Thyroid gland (tissue), 4 donors: ENCODE results near the gene SKIC2. TPM values are rescaled to one million over a fixed set of nuclear protein-coding genes. Genes with fewer than 3 reads are reported as not detected.
"Not testable (repeated sequence)": the region's sequence is repeated elsewhere in the genome, so short reads cannot be mapped to it uniquely, and the experiment has no call there.

Source experiments
- DNase-seq, 2 donors: peaks; one replicate each; pipeline ENCODE4 v3.0.0-alpha.2; 2019
- H3K27ac ChIP-seq, 3 donors: fragments of 200-600 bp; sonication (generic); 1 replicate in 2 of 3; 2 replicates in 1 of 3; pipeline ENCODE4 v1.5.1; 2016 to 2019; ENCODE audit warnings: mild to moderate bottlenecking in 1 of 3, moderate library complexity in 1 of 3
- H3K27me3 ChIP-seq: fragments of 200-600 bp; sonication (generic); one replicate; pipeline ENCODE4 v1.5.1; 2019
- H3K36me3 ChIP-seq, 2 donors: fragments of 200-600 bp; sonication (generic); one replicate each; pipeline ENCODE4 v1.5.1; 2016 to 2019
- H3K4me1 ChIP-seq, 2 donors: fragments of 200-600 bp; sonication (generic); one replicate each; pipeline ENCODE4 v1.5.1; 2017 to 2019
- H3K4me3 ChIP-seq, 3 donors: fragments of 200-600 bp; sonication (generic); replicated peaks in 1 of 3; 1 replicate in 2 of 3; 2 replicates in 1 of 3; pipeline ENCODE4 v1.5.1; 2016; ENCODE audit warnings: mild to moderate bottlenecking in 1 of 3
- H3K9me3 ChIP-seq: fragments of 200-600 bp; sonication (generic); one replicate; pipeline ENCODE4 v1.5.1; 2017
- WGBS, 2 donors: methylation state at CpG; one replicate each; pipeline ENCODE4 v1.1.5; 2017; 5-methylcytosine and 5-hydroxymethylcytosine counted together
- intact Hi-C: fragments of 100-400 bp; cut with DNase I; formaldehyde crosslinking; loops from one replicate; pipeline ENCODE4 v1.15.1; 2023
- total RNA-seq, 4 donors: library from RNA; depleted of rRNA; stranded (reverse); fragments of >200 nt; gene quantifications; one replicate each; pipeline ENCODE4 v1.2.3, GENCODE V29; 2016

SKIC2 gene
- total RNA-seq, 4 donors from 2014 or later: 35.1 to 47.1 (median 39.4) TPM

DNA sequence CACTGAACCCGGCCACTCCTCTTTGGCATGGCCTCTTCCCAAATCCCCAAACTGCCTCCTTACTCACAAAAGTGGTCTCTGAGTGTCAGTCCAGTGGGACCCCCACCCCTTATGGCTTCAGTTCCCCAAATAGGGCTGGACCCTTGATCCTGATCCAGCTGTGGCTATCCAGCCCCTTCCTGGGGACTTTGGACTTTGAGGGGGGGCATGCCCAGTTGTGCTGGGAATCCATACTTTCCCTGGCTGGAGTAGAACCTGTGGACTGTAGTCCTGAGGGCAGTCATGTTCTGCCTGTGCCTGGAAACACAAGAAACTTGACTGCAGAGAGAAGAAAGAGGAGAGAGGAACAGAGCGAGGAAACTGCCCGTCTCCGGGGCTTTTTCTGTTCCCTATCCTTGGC, 45.4 kb downstream of the SKIC2 start:
- H3K36me3 ChIP-seq, H3K4me1 ChIP-seq, H3K27ac ChIP-seq, H3K27me3 ChIP-seq, H3K4me3 ChIP-seq, H3K9me3 ChIP-seq, intact Hi-C loops, DNase-seq: not testable (repeated sequence)
- WGBS, 2 donors: 95 to 100% methylated on average over 3 to 4 of the region's 4 CpGs

DNA sequence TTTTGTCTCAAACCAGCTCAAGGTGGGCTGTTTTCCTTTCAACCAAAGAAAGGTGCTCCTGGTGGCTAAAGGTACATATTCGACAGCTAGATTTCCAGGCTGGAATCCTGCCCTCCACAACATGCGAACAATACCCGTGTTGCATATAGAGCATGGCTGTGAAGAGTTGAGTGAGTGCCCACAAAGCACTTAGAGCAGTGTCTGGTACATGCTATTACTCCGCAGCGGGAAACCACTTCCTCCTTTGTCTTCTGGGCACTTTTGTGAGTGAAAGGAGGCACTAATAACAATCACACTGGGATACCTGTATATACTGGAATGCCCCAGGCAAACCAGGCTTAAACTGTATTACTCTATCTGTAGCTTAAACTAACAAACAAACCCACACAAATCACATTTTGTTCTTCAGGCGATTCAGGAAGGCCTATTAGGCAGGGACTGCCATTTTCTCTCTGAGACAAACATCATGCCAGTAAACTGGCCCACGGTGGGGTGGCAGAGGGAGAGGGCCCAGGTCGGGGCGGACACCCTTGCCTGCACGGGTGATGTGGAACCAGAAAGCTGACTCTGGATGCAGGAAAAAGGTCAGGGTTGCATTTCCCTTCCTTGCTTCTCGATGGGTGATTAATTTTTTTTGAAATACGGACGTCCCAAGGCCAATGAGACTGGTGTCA, 46.0 kb downstream of the SKIC2 start:
- 69 to 76% methylated on average over 8 to 9 of the region's 13 CpGs for WGBS, 2 donors
- H3K4me1 ChIP-seq, intact Hi-C loops, H3K4me3 ChIP-seq, H3K36me3 ChIP-seq, H3K27ac ChIP-seq, H3K9me3 ChIP-seq, H3K27me3 ChIP-seq, DNase-seq: not testable (repeated sequence)

DNA sequence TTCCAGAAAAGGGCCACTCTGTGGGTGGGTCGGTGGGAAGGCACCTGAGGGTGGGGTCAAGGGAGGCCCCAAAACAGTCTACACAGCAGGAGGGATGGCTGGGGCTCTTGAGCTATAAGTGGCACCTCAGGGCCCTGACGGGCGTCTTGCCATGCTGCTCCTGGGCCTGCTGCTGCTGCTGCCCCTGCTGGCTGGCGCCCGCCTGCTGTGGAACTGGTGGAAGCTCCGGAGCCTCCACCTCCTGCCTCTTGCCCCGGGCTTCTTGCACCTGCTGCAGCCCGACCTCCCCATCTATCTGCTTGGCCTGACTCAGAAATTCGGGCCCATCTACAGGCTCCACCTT, 46.5 kb downstream of the SKIC2 start:
- H3K9me3 ChIP-seq, intact Hi-C loops, H3K27me3 ChIP-seq, H3K4me3 ChIP-seq, H3K4me1 ChIP-seq, H3K27ac ChIP-seq, H3K36me3 ChIP-seq: not testable (repeated sequence)
- WGBS, 2 donors: 30 to 60% methylated on average over 3 of the region's 9 CpGs
- DNase-seq: peak; percentile 21 to 62

GRCh38 chr6:32005991-32006529, 47.1 kb downstream of the SKIC2 start:
- H3K9me3 ChIP-seq, intact Hi-C loops, DNase-seq, H3K4me1 ChIP-seq, H3K4me3 ChIP-seq, H3K27ac ChIP-seq, H3K36me3 ChIP-seq, H3K27me3 ChIP-seq: not testable (repeated sequence)
- WGBS, 2 donors: 90 to 96% methylated on average over 4 to 8 of the region's 8 CpGs

DNA sequence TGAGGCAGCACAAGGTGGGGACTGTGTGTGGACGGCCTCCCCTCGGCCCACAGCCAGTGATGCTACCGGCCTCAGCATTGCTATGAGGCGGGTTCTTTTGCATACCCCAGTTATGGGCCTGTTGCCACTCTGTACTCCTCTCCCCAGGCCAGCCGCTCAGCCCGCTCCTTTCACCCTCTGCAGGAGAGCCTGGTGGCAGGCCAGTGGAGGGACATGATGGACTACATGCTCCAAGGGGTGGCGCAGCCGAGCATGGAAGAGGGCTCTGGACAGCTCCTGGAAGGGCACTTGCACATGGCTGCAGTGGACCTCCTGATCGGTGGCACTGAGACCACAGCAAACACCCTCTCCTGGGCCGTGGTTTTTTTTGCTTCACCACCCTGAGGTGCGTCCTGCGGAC, 48.1 kb downstream of the SKIC2 start:
- WGBS, 2 donors: 80 to 89% methylated on average over 4 to 5 of the region's 12 CpGs
- H3K27ac ChIP-seq, DNase-seq, intact Hi-C loops, H3K9me3 ChIP-seq, H3K4me1 ChIP-seq, H3K27me3 ChIP-seq, H3K36me3 ChIP-seq, H3K4me3 ChIP-seq: not testable (repeated sequence)

- no CpG with 5 or more reads among the region's 24 CpGs for WGBS, 2 donors
- H3K36me3 ChIP-seq, H3K27ac ChIP-seq, DNase-seq, H3K4me3 ChIP-seq, H3K9me3 ChIP-seq, H3K27me3 ChIP-seq, H3K4me1 ChIP-seq, intact Hi-C loops: not testable (repeated sequence)
Measured at GRCh38 chr6:32008037-32008436, 49.1 kb downstream of the SKIC2 start.

GRCh38 chr6:32008616-32009015, 49.6 kb downstream of the SKIC2 start:
- H3K27me3 ChIP-seq, DNase-seq, H3K36me3 ChIP-seq, intact Hi-C loops, H3K9me3 ChIP-seq, H3K4me3 ChIP-seq, H3K27ac ChIP-seq, H3K4me1 ChIP-seq: not testable (repeated sequence)
- WGBS, 2 donors: 47% methylated on average over 5 of the region's 12 CpGs; no CpG with 5 or more reads in 1 of the 2 donors

DNA sequence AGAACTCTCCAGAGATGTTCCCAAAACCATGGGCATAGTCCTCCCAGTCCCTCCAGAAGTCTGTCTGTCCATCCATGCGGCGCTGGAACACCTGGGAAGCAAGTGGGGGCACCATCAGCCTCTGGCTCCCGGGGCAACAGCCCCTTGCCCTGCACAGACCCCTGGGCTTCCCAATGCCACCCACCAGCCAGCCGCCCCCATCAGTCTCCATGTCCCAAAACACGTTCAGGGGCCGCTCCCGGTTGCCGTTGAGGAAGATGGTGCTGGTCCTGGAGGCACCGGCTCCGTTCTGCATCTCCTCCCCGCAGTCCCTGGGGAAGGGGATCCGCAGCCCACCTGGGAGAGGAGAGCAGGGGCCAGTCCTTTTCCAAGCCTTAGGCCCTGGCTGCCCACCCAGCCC, 50.6 kb downstream of the SKIC2 start:
- H3K4me1 ChIP-seq, intact Hi-C loops, H3K4me3 ChIP-seq, H3K27ac ChIP-seq, H3K27me3 ChIP-seq, H3K9me3 ChIP-seq, DNase-seq, H3K36me3 ChIP-seq: not testable (repeated sequence)
- 95% methylated on average over 4 of the region's 12 CpGs; no CpG with 5 or more reads in 1 of the 2 donors for WGBS, 2 donors

DNA sequence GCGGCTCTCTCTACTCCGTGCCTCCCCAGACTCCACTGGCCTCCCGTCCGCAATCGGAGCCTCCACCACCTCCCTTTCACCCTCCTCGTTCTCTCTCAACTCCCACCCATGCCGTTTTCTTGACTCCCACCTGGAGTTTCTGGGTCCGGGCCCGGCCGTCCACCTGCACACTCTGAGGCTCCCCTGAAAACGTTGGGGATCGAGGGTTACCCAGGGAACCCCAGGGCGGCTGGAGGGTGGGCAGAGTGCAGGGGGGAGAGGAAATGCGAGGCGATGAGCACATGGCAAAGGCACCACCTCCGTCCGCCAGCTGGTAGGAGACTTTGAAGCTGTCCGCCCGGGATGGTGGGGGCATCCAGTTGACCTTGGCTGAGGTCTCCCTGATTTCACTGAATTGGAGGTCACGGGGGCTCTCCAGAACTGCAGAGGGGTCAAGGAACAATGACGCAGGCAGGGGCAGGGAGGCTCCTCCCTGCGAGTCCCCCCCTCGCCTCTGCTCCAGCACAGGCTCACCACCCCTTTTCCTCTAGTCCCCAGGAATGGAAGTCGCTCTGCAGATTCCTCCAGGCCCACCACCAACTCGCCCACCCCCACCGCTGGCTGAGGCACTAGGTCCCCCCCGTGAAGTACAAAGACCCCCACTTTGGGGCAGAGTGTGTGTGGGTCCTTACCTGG, 52.0 kb downstream of the SKIC2 start:
- H3K4me3 ChIP-seq, H3K27ac ChIP-seq, intact Hi-C loops, DNase-seq, H3K9me3 ChIP-seq, H3K4me1 ChIP-seq, H3K27me3 ChIP-seq, H3K36me3 ChIP-seq: not testable (repeated sequence)
- 72 to 78% methylated on average over 12 to 15 of the region's 27 CpGs for WGBS, 2 donors

- H3K36me3 ChIP-seq, H3K27me3 ChIP-seq, H3K27ac ChIP-seq, intact Hi-C loops, H3K4me3 ChIP-seq, H3K9me3 ChIP-seq, H3K4me1 ChIP-seq: not testable (repeated sequence)
- 86 to 90% methylated on average over 6 to 16 of the region's 17 CpGs for WGBS, 2 donors
- DNase-seq: peak; percentile 20 to 31
Measured at GRCh38 chr6:32012941-32013617, 54.1 kb downstream of the SKIC2 start.

- H3K4me3 ChIP-seq, H3K27me3 ChIP-seq, H3K27ac ChIP-seq, intact Hi-C loops, H3K9me3 ChIP-seq, DNase-seq, H3K36me3 ChIP-seq, H3K4me1 ChIP-seq: not testable (repeated sequence)
- WGBS, 2 donors: no CpG with 5 or more reads among the region's 5 CpGs
Measured at GRCh38 chr6:32013738-32014137, 54.8 kb downstream of the SKIC2 start.

GRCh38 chr6:32014547-32014946, 55.6 kb downstream of the SKIC2 start, which contains the start of gene C4B:
Gene C4B (plus strand): TSS chr6:32014795. CDS start chr6:32014846, 51 bp downstream.
- DNase-seq, H3K4me3 ChIP-seq, H3K9me3 ChIP-seq, intact Hi-C loops, H3K27ac ChIP-seq, H3K36me3 ChIP-seq, H3K27me3 ChIP-seq, H3K4me1 ChIP-seq: not testable (repeated sequence)
- no CpG with 5 or more reads among the region's 6 CpGs for WGBS, 2 donors
